ENCODE results near the gene RIMBP2.

RIMBP2 gene

GRCh38 chr12:130619385-130620001 lies 96.6 kb downstream of the RIMBP2 start:
- CTCF ChIA-PET = no interaction called here
- no peaks in the 10 kb centered on the region for H3K4me1 ChIP-seq (ENCODE audit: control insufficient read depth, insufficient read depth, low read length)
- no peak overlapping the region for H3K4me3 ChIP-seq (ENCODE audit: low read depth, low read length)
- H3K27ac ChIP-seq (ENCODE audit: extremely low read depth, low read depth, low read length) = no peak overlapping the region
- POLR2A ChIA-PET = no interaction called here
- no peaks in the 10 kb centered on the region for H3K9me3 ChIP-seq (ENCODE audit: control insufficient read depth, insufficient read depth, low read depth, low read length)
- TF ChIP-seq ZNF580 (tag by site-specific recombination; IDR thresholded peaks at IDR 0.05) (no peak), ZNF792 (tag by site-specific recombination; IDR thresholded peaks at IDR 0.05) (no peak), ZBTB11 (tag by site-specific recombination; conservative IDR thresholded peaks at IDR 0.05; ENCODE audit: low read depth) (no peak), GLI2 (tag by site-specific recombination; IDR thresholded peaks at IDR 0.05; ENCODE audit: borderline replicate concordance, low read depth) (no peak), ZNF558 (tag by site-specific recombination; IDR thresholded peaks at IDR 0.05) (no peak), KLF10 (tag by site-specific recombination; IDR thresholded peaks at IDR 0.05) (no peak), KLF9 (tag by site-specific recombination; IDR thresholded peaks at IDR 0.05; ENCODE audit: low read depth) (no peak), ZNF157 (tag by site-specific recombination; IDR thresholded peaks at IDR 0.05) (no peak), ZBTB21 (tag by site-specific recombination; IDR thresholded peaks at IDR 0.05) (no peak), ZNF335 (tag by site-specific recombination; conservative IDR thresholded peaks at IDR 0.05) (no peak), KLF16 (tag by site-specific recombination; IDR thresholded peaks at IDR 0.05) (no peak), KLF8 (tag by site-specific recombination; IDR thresholded peaks at IDR 0.05) (no peak), ZNF785 (tag by site-specific recombination; IDR thresholded peaks at IDR 0.05) (no peak), ZNF239 (tag by site-specific recombination; IDR thresholded peaks at IDR 0.05) (no peak), ZNF830 (tag by site-specific recombination; IDR thresholded peaks at IDR 0.05; ENCODE audit: low read depth) (no peak), ZNF366 (tag by site-specific recombination; conservative IDR thresholded peaks at IDR 0.05) (no peak)
- H3K36me3 ChIP-seq (ENCODE audit: control insufficient read depth in 2 of 2, insufficient read depth in 1 of 2, low read length in 2 of 2) = no peaks in the 10 kb centered on the region

- H3K27ac ChIP-seq (ENCODE audit: extremely low read depth, low read depth, low read length) = no peak overlapping the region
- POLR2A ChIA-PET = no interaction called here
Observed at GRCh38 chr12:130617219-130617618, 98.9 kb downstream of the RIMBP2 start.

More at GRCh38 chr12:130617219-130617618, 98.9 kb downstream of the RIMBP2 start:
- Histone ChIP-seq H3K4me1 (ENCODE audit: control insufficient read depth, insufficient read depth, low read length) (no peaks in the 10 kb centered on the region), H3K36me3 (ENCODE audit: control insufficient read depth in 2 of 2, insufficient read depth in 1 of 2, low read length in 2 of 2) (no peaks in the 10 kb centered on the region), H3K4me3 (ENCODE audit: low read depth, low read length) (no peak overlapping the region), H3K9me3 (ENCODE audit: control insufficient read depth, insufficient read depth, low read depth, low read length) (no peaks in the 10 kb centered on the region)
- CTCF ChIA-PET = interaction anchor here (0.9 kb wide), 1 partner anchor 569 kb away, joined by 4 read pairs; no protein-coding TSS in a partner anchor
- TF ChIP-seq ZNF112 (tag by site-specific recombination; IDR thresholded peaks at IDR 0.05) (no peak), ZNF239 (tag by site-specific recombination; IDR thresholded peaks at IDR 0.05) (no peak), ZNF335 (tag by site-specific recombination; conservative IDR thresholded peaks at IDR 0.05) (no peak), ZSCAN30 (tag by site-specific recombination; IDR thresholded peaks at IDR 0.05) (no peak), ZNF48 (tag by site-specific recombination; IDR thresholded peaks at IDR 0.05) (no peak), CTCF (tag by site-specific recombination; IDR thresholded peaks at IDR 0.05) (no peak), IKZF3 (tag by site-specific recombination; IDR thresholded peaks at IDR 0.05) (no peak)

Data from HEK293 (cell line).